NAMALWA (cell line): ENCODE data around the gene LRCOL1.

Experiments used
- DNase-seq: peaks from one replicate; pipeline ENCODE4 v3.0.0-alpha.2; 2015; ENCODE audit warnings: low spot score

Gene LRCOL1

DNA sequence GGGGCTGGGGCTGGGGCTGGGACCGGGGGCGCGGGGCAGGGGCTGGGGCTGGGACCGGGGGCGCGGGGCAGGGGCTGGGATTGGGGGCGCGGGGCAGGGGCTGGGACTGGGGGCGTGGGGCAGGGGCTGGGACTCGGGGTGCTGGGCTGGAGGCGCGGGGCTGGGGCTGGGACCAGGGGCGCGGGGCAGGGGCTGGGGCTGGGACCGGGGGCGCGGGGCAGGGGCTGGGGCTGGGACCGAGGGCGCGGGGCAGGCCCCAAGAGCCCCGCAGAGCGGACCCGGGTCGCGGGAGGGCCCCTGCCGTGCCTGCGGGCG, 8.6 kb upstream of the LRCOL1 start:
- no peak for DNase-seq

DNA sequence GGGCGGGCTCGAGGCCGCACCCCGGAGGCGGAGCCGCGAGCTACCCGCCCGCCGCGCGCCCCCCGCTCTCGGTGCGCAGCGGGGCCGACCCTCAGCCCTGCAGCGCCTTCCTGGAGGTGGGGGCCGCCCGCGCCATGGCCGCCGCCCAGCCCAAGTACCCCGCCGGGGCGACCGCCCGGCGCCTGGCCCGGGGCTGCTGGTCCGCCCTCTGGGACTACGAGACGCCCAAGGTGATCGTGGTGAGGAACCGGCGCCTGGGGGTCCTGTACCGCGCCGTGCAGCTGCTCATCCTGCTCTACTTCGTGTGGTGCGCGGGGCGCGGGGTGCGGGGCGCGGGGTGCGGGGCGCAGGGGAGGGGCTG, 8.3 kb upstream of the LRCOL1 start, which contains the start of gene P2RX2:
Gene P2RX2, plus strand, starts transcription at position 94 of the 361 bp plus-strand sequence. Its CDS starts 41 bp downstream, at position 135.
- DNase-seq, result no peak

GRCh38 chr12:132617822-132618682, 7.7 kb upstream of the LRCOL1 start:
- no peak for DNase-seq

GRCh38 chr12:132617135-132617701, 6.8 kb upstream of the LRCOL1 start:
- no peak for DNase-seq

DNA sequence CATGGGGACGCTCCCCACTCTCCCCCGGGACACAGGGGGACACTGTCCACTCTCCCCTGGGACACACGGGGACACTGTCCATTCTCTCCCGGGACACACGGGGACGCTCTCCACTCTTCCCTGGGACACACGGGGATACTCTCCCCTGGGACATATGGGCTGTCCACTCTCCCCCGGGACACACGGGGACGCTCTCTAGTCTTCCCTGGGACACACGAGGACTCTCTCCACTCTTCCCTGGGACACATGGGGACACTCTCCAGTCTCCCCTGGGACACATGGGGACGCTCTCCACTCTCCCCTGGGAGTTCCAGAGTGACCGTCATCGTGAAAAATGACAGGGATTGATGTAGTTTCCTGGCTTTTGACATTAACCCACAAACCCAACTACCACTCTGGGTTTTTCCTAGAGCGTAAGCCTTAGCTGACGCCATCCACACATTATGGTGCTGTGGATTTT, 5.2 kb upstream of the LRCOL1 start:
- no peak for DNase-seq

GRCh38 chr12:132614861-132615578, 4.6 kb upstream of the LRCOL1 start:
- DNase-seq, result peak; percentile 92

GRCh38 chr12:132614029-132614428, 3.6 kb upstream of the LRCOL1 start:
- DNase-seq, result no peak

DNA sequence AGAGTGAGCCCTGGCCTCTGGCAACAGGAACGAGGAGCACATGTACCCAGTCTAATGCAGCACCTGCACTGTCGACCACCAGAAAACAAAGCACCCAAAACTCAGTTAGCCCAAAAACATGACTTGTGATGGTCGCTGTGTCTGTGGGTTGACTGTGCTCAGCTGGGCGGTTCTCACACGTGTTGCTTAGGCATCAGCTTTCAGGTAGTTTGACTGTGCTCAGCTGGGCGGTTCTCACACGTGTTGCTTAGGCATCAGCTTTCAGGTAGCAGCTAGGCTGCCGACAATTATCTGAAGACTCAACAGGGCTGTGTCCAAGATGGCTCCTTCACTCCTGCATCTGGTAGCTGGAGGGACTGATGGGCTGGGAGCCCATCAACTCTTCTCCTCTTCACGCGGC, 1.2 kb upstream of the LRCOL1 start:
- no peak for DNase-seq

GRCh38 chr12:132610866-132611602, 652 bp upstream of the LRCOL1 start:
- no peak for DNase-seq

DNA sequence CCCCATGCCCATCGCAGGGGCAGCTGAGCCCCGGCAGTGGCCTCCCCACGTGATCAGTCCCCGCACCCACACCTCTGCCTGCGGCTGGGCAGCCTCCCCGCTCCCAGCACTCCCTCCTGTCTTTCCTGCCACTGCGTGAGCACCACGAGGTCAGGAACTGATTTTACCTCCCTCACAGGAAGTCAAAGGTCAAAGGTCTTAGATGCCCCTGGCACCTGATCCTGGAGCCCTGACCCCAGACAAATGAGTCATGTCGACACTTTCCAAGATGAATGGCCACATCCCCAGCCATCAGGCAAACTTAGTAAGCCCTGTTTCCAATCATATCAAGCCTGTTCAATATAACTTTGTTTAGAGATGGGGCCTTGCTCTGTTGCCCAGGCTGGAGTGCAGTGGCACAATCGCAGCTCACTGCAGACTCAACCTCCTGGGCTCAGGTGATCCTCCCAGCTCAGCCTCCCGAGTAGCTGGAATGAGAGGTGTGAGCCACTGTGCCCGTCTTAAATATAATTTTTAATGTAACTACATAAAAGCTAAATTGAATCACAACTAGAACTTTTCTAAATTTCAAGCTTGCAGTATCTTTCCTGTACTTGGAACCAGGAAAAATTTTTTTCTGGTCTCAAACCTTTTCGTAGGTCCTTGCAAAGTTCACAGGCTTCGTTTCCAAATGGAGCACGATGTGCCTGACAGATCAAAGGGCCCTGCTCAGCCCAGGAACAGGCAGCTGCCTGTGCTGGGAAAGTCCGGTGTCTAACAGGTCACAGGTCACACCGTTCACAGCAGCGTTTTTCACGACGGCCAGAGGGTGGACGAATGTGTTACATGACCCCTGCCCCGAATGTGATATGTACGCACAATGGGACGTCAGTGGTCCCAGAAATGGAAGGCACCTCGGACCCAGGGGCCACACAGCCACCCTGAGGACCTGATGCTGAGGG, 1.9 kb downstream of the LRCOL1 start:
- no peak for DNase-seq

DNA sequence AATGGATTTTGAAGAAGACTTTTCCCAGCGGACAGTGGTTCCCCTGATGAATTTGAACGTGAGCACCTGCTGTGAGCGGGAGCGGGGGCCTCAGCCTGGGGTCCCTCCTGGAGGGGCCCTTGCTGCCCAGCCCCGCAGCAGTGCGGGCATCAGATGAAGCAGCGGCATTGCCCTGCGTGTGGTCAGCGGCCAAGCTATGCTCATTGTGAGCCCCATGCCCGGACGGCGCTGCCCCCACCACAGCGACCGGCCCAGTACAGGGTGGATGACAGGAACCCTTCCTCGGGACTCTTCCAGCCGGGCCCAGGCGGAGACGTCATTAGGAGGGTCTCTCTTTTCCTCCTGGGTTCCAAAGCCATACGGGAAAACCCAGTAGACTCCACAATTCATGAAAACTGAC, 3.5 kb downstream of the LRCOL1 start:
- no peak for DNase-seq

GRCh38 chr12:132606466-132606865, 3.9 kb downstream of the LRCOL1 start:
- no peak for DNase-seq

- DNase-seq, result no peak
These were observed 4.5 kb downstream of the LRCOL1 start for GRCh38 chr12:132605892-132606291.

DNA sequence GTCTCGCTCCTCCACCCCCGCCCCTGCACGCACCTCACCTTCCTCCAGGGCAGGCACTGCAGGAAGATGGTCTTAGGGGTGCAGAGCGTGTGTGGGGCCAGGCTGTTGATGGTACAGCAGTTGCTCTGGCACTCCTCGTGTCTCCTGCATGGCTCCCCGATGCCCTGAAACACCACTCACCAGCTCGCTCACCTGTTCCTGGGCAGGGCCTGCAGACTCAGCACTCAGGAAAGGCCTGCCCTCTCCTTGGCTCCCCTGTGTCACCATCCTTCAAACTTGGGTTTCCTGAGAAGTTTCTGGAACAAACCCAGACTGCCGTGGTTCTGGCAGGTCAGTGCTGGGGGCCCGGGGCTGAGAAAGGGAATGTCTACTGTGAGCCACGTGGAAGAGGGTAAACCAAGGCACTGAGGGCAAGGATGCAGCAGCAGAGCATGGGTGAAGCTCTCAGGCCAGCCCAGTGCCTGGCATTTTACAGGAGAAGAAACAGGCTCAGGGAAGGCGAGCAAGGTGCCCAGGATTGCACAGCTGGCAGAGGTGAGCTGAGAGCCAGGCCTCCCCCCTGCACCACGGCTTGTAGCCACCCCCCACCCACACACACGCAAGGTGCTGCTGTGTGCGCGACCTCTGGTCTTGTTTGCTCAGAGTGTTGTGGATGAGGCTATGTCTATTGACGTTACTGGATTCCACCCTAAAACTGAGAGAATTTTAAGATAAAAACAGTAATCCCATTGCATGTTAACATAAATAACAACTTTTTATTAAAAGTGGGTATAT, 5.5 kb downstream of the LRCOL1 start:
- DNase-seq, result no peak

DNA sequence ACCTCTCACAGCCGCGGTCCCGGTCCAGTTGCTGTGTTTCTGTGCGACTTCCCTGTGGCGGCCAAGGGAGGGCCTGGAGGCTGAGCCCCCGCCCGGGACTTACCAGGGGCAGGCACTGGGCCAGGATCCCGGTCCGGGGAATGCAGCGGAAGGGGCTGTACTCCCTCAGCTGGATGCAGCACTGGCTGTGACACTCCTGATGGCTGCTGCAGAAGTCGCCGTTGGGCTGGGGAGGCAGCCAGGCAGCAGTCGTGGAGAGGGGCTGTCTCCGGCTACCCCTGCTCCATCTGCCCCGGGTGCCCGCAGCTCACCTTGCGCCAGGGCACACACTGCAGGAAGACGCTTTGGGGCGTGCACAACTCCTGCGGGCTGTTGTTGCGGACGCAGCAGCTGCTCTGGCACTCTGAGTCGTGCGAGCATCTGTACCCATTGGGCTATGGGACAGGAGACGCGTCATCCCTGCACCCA, 6.2 kb downstream of the LRCOL1 start:
- no peak for DNase-seq

GRCh38 chr12:132603240-132604150, 6.9 kb downstream of the LRCOL1 start:
- no peak for DNase-seq

- DNase-seq, result no peak
These were observed 7.7 kb downstream of the LRCOL1 start for GRCh38 chr12:132602572-132603239.

- DNase-seq, result no peak
These were observed 9.1 kb downstream of the LRCOL1 start for GRCh38 chr12:132601171-132601883.
